Erythroblast (primary cell): ENCODE data around the gene KRTAP9-4.
"Not testable (repeated sequence)": the region's sequence is repeated elsewhere in the genome, so short reads cannot be mapped to it uniquely, and the experiment has no call there.

Experiments used
- GATA1 ChIP-seq: IDR thresholded peaks from 2 replicates; pipeline ENCODE4 v1.6.1; 2011; ENCODE audit warnings: low read depth, mild to moderate bottlenecking, control low read depth, low read length, moderate library complexity
- POLR2A ChIP-seq: IDR thresholded peaks from 2 replicates; pipeline ENCODE4 v1.6.1; 2011; ENCODE audit warnings: mild to moderate bottlenecking, low read length

GRCh38 chr17:41237949-41238437, 11.5 kb upstream of the KRTAP9-4 start, which contains the start of gene KRTAP9-8:
- not testable (repeated sequence) for TF ChIP-seq POLR2A, GATA1
